DMS53 treated with DMSO at 0.1 percent for 48 hours (cell line): ENCODE results near the gene CAMKMT.
"Not testable (repeated sequence)": the region's sequence is repeated elsewhere in the genome, so short reads cannot be mapped to it uniquely, and the experiment has no call there.

ENCODE experiments used
- DNase-seq: peaks from one replicate; lab custom pipeline; 2025; ENCODE audit not compliant: unreplicated experiment; lab: John Stamatoyannopoulos, UW

CAMKMT gene

GRCh38 chr2:44358503-44358902, 3.2 kb upstream of the CAMKMT start:
- DNase-seq, result peak; percentile 73

DNA sequence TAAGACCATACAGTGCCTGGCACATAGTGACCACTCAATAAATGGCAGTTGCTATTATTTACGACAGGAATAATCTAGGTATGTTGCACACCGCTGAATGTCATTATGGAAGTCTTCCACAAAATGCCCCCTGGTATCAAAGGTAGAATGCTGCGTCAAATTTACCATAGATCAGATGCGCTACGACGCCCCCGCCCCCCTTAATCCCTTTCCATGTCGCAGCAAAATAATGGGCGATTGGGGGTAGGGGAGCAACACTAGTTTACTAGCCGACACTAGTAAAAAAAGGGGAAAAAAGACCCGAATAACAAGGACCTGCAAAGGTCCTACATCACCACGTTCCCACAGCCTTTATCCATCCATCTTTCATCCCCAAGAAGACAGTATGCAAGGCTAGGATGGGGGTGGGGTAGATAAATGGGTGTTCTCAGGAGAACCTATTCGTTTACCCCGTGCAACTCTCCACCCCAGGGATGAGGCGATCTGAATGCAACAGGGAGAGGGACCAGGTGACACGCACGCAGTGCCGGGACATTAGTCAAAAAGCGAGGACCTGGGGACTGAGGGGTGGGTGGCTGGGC, 908 bp upstream of the CAMKMT start:
- peak; percentile 48 for DNase-seq

DNA sequence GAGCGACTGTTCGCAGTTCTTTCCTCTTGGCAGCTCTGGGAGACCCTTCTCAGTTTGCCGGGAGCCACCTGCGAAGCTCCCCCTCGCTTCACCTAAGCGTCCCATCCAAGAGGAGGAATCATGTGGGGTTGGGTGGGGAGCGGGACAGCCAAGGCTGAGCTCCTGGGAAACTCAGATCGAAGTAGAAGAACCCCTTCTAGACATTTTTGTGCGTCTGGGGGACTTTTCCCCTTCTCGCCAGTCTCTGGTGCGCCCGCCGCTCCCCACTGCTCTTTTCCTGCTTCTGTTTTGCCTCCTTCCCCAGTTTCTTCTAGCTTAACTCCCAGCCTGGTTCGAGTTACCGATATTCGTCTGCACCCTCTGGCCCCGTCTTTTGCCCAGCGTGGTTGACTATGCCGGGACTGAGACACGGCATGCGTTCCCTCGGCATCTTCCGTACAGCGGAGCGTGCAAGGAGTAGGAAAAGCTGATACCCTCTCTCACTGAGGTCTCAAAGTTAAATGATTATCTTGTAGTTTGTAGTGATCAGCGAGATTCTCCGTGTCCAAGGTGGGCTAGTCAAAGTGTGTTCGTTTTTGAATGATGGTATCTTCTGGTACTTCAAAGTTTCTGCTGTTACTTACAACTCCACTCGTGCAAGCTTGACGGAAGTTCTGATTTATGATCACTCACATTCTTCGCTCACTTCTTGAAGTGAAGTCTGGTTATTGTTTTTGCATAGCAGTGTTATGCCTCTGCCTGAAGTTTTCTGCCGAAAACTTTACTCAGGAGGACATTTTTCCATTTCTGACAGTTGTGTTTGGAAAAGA, 664 bp downstream of the CAMKMT start:
- no peak for DNase-seq

- no peak for DNase-seq
These were observed 2.9 kb downstream of the CAMKMT start for GRCh38 chr2:44364604-44365003.

GRCh38 chr2:44367591-44367990, 5.8 kb downstream of the CAMKMT start:
- no peak for DNase-seq

GRCh38 chr2:44369392-44369791, 7.6 kb downstream of the CAMKMT start:
- DNase-seq, result no peak

- no peak for DNase-seq
These were observed 9.7 kb downstream of the CAMKMT start for GRCh38 chr2:44371445-44371844.

DNA sequence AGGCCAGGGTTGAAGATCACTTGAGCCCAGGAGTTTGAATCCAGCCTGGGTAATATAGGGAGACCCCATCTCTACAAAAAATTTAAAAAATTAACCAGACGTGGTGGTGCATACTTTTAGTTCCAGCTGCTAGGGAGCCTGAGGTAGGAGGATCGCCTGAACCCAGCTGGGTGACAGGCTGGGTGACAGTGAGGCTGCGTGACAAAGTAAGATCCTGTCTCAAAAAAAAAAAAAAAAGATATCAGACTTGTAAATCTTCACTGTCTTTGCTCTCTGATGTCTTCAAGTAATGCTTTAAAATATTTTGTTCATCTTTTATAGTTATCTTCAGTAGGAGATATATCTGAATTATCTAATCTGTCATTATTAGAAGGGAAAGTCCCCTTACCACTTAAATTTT, 10.5 kb downstream of the CAMKMT start:
- no peak for DNase-seq

- DNase-seq, result no peak
These were observed 15.7 kb downstream of the CAMKMT start for GRCh38 chr2:44377486-44377885.

DNA sequence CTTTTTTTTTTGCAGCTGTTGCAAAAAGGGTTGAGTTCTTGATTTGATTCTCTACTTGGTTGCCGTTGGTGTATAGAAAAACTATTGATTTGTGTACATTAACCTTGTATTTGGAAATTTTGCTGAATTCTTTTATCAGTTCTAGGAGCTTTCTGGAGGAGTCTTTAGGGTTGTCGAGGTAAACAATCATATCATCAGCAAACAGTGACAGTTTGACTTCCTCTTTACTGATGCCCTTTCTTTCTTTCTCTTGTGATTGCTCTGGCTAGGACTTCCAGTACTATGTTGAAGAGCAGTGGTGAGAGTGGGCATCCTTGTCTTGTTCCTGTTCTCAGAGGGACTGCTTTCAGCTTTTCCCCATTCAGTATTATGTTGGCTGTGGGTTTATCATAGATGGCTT, 23.5 kb downstream of the CAMKMT start:
- DNase-seq, result not testable (repeated sequence)

GRCh38 chr2:44388877-44389276, 27.1 kb downstream of the CAMKMT start:
- DNase-seq, result no peak

- no peak for DNase-seq
These were observed 28.1 kb downstream of the CAMKMT start for GRCh38 chr2:44389895-44390294.

DNA sequence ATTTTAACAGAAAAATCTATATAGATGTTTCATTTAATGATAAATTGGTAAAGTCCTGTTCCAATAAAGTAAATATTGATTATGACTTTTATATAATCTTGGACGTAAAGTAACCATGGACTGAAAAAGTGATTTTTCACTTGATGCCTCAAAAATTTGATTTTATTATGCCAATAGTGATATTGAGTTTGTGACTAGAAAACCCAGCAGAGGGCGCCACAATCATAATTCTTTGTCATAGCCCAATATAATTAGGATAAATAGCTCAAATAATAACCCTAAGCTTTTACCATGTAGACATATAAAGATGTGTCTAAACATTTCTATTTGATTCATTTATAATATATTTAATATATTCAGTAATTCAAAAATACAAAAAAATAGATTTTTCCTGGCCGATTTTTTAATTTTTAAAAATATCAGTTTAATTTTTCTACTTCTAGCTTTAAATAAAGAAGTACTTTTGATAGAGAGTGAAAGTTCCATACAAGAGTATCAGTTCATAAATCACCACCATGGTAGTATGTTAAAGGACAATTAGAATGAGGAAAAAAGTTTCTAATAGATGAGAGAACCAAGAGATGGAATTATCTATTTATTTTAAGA, 30.7 kb downstream of the CAMKMT start:
- DNase-seq, result peak; percentile 33

DNA sequence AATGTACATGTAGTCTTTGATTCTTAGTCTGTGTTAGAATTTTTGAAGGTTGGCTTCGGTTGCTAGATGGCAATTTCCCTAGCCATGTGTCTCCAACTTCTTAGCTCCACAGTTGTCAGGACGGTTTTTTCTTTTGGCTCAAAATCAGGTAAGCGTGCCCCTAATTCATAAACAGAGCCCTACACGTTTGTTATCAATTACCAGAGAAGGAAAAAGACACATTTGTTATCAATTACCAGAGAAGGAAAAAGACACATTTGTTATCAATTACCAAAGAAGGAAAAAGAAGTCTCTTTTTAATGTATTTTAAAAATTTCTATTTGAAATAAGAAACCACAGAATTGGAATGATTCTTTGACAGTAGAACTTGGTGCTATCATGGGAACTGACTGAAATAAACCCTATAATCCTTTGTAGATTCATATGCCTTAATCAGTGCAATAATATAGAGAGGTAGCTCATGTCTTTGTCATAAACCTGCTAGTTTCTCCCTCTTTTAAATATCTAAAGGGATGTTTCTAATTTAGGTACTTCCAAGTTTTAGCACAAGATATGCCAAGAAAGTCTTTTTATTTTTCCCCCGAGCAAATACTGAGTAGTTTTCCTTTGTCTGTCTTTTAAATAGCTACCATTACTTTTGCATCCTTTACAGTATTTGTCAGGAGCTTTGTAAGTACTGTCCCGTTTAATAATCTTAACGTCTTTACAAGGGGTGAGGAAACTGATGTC, 35.9 kb downstream of the CAMKMT start:
- no peak for DNase-seq

DNA sequence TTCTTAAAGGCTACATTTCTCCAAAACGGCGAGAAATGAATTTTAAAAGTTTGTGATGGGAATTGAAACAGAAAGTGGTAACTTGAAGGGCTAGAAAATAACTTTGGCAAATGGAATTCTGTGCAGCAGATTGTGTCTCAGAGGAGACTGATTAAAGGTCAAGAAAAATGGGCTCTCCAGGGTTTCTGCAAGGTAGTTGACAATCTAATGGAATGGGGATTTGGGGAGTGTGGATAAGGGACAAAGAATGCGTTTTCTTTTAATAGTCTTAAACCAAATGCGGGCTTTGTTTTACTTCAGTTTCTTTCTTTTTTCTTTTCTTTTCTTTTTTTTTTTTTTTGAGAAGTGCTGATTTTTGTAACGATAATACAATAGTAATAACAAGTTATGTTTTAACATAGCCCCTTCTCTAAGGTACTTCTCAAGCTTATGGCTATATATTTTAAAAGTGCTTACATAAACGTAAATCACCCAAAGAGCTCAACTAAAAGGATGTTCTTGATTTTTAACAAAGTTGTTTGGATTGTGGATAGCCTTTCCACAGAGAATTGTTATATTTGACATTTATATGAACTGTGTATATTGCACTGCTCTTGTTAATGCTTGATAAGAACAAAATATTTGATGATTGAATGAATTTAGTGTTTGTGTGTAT, 36.6 kb downstream of the CAMKMT start:
- no peak for DNase-seq

DNA sequence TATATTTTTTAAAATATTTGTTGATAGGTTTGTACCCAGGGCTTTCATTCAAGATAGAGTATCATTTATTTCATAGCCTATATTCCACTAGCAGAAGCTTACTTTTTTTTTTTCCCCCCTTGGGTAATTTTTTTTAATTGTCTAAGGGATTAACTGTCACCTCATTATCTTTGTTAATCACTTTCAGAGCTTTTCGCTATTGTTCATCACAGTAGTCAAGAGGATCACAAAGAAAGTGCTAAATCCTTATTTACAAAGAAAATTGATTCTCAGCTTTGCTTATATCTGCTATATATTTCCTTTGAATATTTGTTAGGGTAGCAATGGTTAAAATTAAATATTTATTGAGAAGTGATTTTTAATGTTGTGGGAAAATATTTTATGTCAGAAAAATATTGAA, 59.0 kb downstream of the CAMKMT start:
- no peak for DNase-seq

DNA sequence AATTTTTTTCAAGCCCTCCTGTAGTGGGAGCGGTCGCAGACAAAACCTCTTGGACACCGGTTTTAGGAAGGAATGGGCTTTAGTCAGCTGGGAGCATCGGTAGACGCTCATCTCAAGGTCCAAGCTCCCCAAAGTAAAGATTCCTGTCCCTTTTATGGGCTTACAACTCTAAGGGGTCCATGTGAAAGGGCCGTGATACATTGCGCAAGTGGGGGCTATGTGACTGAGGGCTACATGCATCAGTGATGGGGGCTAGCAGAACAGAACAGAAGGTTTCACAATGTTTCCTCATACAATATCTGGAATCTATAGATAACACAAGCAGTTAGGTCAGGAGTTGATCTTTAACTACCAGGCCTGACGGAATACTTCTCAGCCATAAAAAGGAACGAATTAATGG, 62.5 kb downstream of the CAMKMT start:
- DNase-seq, result no peak

- DNase-seq, result peak; percentile 24
These were observed 67.3 kb downstream of the CAMKMT start for GRCh38 chr2:44429034-44429433.

GRCh38 chr2:44430342-44430741, 68.6 kb downstream of the CAMKMT start:
- DNase-seq, result no peak

- DNase-seq, result peak; percentile 89
These were observed 72.1 kb downstream of the CAMKMT start for GRCh38 chr2:44433895-44434294.

DNA sequence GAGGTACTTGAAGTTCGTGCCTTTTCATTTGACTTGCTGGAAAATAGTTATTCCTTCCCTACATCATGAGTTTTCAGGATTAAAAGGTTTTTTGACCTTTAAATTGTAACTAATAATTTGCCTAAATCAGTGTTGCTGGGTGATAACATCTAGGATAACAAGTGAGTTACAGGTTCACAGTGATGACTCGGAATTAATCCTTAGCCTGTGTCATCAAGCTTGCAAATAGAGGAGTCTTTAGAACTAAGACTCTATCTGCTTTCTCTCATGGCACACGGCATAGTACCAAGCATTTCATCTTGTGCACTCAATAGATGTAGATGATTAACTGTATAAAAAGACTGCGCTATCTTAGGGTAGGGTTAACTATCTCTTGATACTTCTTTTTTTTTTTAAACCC, 79.5 kb downstream of the CAMKMT start:
- DNase-seq, result no peak
